Muscle layer of duodenum (tissue), 2 donors: Measurements from ENCODE around the gene TTI1.

ENCODE experiments used
- H3K27ac ChIP-seq: one replicate; pipeline ENCODE4 v1.7.0; 2013; ENCODE audit warnings: mild to moderate bottlenecking, low read length
- H3K27me3 ChIP-seq: one replicate; pipeline ENCODE4 v1.7.0; 2013; ENCODE audit warnings: low read depth, mild to moderate bottlenecking, control low read depth, low read length
- H3K36me3 ChIP-seq, 2 donors: one replicate each; pipeline ENCODE4 v1.7.0; 2013; ENCODE audit warnings: low read length in 2 of 2, control low read depth in 1 of 2, mild to moderate bottlenecking in 1 of 2; ENCODE audit not compliant: insufficient read depth in 2 of 2, control insufficient read depth in 1 of 2
- H3K4me1 ChIP-seq, 2 donors: one replicate each; pipeline ENCODE4 v1.7.0; 2013; ENCODE audit warnings: low read length in 2 of 2, mild to moderate bottlenecking in 2 of 2, control low read depth in 1 of 2, moderate library complexity in 1 of 2; ENCODE audit not compliant: insufficient read depth in 2 of 2, control insufficient read depth in 1 of 2
- H3K4me3 ChIP-seq, 2 donors: one replicate each; pipeline ENCODE4 v1.7.0; 2013; ENCODE audit warnings: low read length in 2 of 2, low read depth in 1 of 2, mild to moderate bottlenecking in 1 of 2
- H3K9me3 ChIP-seq, 2 donors: one replicate each; pipeline ENCODE4 v1.7.0; 2013; ENCODE audit warnings: low read length in 2 of 2, control low read depth in 1 of 2, mild to moderate bottlenecking in 1 of 2; ENCODE audit not compliant: control insufficient read depth in 1 of 2
- donor health status: healthy.

Gene TTI1

DNA sequence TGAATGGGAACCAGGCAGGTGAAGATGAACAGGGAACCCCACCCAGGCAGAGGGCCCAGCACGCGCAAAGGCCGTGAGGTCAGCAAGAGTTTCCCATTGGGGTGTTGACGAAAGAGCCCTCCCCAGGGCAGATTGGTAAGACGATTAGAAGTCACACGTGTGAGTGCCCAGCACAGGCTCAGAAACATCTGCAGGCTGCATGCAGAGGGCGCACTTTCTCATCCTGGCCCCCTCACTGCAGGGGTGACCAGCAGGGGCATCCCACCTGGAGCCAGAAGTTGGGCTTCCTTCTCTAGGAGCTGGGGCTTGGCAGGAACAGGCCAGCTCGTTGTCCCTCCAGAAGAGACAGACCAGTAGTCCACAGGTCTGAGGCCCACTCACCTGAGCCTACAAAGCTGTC is 91.9 kb downstream of the TTI1 start:
- Histone ChIP-seq H3K4me1 (no peaks in the 10 kb centered on the region), H3K27ac (no peak overlapping the region), H3K27me3 (no peaks in the 10 kb centered on the region), H3K4me3 (no peak overlapping the region), H3K36me3 (no peaks in the 10 kb centered on the region), H3K9me3 (no peaks in the 10 kb centered on the region)

DNA sequence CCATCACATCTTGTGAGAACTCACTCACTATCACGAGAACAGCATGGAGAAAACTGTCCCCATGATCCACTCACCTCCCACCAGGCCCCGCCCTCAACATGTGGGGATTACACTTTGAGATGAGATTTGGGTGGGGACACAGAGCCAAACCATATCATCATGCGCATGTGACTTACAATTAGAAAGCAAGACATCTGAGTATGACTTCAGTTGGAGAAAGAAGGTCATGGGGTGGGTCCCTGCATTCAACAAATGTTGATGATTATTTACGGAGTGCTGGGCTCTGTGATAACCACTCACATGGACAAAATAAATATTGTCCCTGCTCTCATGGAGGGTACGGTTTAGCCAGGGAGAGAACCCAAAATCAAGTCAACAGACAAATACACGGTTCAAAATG is 92.4 kb downstream of the TTI1 start:
- Histone ChIP-seq H3K27me3 (no peaks in the 10 kb centered on the region), H3K9me3 (no peaks in the 10 kb centered on the region)

DNA sequence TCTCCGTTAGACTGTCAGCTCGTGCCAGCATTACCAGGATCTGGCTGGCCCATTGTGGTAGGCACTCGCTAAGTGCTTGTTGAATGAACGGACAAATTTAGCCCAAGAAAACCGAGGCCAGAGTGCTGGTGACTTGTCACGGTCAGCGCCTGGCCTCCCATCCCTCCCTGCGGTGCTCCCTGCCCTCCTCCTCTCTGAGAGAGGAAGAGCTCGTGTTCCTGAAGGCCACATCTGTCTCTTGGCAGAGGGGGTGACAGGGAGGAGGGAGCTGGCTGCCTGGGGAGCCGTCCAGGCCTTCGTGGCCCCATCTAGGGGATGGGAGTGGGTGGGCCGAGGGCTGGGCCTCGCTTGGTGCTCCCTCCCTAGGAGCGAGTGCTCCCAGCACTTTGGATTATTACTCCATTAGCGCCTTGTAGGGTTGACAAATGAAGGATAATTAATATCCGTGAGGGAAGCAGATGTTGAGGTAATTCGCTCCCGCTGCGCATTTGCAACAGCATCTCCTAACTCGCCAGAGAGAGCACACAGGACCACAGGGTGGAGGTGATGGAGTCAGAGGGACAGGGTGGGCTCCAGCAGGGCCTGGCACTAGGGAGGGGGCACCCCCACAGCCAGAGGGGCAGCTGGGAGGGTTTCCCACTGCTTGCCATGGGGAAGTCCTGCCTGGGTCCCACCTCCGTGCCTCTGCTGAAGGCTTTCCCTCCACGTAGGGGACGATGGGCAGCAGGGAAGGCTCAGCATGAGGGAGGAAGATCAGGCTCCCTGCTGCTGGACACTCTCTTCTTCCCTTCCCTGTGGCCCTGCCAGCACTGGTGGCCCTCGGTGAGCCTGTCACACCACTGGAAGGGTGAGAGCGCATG is 93.3 kb downstream of the TTI1 start:
- Histone ChIP-seq H3K4me3 (no peak overlapping the region), H3K27ac (no peak overlapping the region), H3K4me1 (no peaks in the 10 kb centered on the region)

More for the DNA sequence above, 92.4 kb downstream of the TTI1 start:
- Histone ChIP-seq H3K36me3 (no peaks in the 10 kb centered on the region), H3K4me1 (no peaks in the 10 kb centered on the region), H3K4me3 (no peak overlapping the region), H3K27ac (no peak overlapping the region)

DNA sequence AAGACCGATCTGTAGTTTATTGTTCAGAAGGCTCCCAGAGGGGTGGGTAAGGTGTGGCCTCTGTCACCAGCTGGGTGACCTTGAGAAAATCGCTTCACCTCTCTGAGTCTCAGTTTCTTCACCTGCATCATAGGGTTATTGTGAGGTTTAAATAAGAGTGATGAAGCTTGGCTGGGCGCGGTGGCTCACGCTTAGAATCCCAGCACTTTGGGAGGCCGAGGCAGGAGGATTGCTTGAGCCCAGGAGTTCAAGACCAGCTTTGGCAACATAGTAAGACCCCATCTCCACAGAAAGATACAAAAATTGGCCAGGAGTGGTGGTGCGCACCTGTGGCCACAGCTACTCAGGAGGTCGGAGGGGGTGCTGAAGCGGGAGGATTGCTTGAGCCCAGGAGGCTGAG is 94.3 kb downstream of the TTI1 start:
- Histone ChIP-seq H3K36me3 (no peaks in the 10 kb centered on the region), H3K4me3 (no peak overlapping the region), H3K4me1 (no peaks in the 10 kb centered on the region)

More for the DNA sequence above, 93.3 kb downstream of the TTI1 start:
- H3K36me3 ChIP-seq = no peaks in the 10 kb centered on the region
- H3K27me3 ChIP-seq = no peaks in the 10 kb centered on the region
- H3K9me3 ChIP-seq = no peaks in the 10 kb centered on the region

DNA sequence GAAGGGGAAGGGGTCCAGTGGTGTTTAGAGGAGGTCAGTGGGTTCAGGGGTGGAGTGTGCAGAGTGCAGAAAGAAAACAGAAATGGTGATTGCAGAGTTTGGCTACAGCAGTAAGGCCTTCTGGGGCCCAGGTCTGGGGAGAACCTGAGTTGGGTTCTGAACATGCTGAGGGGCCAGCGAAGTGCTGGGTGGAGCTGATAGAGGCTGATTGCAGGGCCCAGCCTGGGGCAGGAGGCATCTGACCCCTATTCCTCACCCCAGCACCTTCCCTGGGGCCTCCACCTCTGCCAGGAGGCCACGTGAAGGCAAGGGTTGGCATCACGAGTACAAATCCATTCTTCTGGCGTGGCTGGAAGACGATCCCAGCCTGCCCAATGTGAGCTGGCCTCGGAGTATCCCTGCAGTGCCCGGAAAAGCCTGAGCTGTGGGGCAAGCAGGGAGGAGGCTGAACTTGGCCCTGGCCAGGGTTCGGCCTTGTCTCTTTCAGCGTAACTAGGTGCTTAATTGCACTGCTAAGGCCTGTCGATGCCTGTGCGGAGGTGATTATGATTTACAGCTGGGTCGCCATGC is 95.0 kb downstream of the TTI1 start:
- Histone ChIP-seq H3K4me1 (no peaks in the 10 kb centered on the region), H3K9me3 (no peaks in the 10 kb centered on the region), H3K36me3 (no peaks in the 10 kb centered on the region)

More for the DNA sequence above, 94.3 kb downstream of the TTI1 start:
- H3K27ac ChIP-seq = no peak overlapping the region
- no peaks in the 10 kb centered on the region for H3K9me3 ChIP-seq
- no peaks in the 10 kb centered on the region for H3K27me3 ChIP-seq

DNA sequence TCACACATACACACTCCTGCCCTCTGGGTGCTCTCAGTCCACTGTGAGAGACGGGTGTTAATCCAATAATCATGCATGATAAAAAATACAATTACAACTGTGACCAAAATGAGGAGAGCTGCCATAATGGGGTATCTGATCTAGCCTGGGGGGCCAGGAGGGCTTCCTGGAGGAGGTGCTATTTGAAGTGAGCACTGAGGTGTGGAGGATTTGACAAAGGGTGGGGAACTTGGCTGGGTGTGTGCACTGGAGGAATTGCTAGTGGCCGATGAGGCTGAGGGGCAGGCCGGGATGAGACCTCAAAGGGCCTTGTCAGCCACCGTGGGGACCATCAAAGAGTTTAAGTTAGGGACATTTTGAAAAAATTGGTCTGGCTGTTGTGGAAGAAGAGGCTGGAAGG is 95.6 kb downstream of the TTI1 start:
- Histone ChIP-seq H3K27me3 (no peaks in the 10 kb centered on the region), H3K36me3 (no peaks in the 10 kb centered on the region), H3K4me1 (no peaks in the 10 kb centered on the region), H3K4me3 (no peak overlapping the region), H3K9me3 (no peaks in the 10 kb centered on the region), H3K27ac (no peak overlapping the region)

More for the DNA sequence above, 95.0 kb downstream of the TTI1 start:
- Histone ChIP-seq H3K27ac (no peak overlapping the region), H3K27me3 (no peaks in the 10 kb centered on the region), H3K4me3 (no peak overlapping the region)

DNA sequence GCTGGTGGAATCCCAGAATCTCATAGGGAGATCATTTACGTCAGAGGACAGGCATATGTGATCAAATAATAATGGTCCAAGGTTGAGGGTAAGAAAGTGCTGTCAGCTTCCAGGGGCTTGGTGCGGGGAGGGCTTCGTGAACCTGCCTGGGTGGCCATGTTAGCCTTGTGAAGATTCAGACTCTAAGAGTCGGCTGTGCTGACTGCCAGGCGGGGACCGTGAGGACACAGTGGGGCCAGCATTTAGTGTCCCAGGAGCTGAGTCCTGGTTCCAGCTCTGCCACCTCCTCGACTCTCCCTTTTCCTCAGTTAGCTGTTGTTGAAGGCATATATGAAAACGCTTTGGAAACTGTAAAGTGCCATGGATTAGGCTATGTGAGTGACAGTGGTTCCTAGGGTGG is 96.8 kb downstream of the TTI1 start:
- no peak overlapping the region for H3K27ac ChIP-seq

DNA sequence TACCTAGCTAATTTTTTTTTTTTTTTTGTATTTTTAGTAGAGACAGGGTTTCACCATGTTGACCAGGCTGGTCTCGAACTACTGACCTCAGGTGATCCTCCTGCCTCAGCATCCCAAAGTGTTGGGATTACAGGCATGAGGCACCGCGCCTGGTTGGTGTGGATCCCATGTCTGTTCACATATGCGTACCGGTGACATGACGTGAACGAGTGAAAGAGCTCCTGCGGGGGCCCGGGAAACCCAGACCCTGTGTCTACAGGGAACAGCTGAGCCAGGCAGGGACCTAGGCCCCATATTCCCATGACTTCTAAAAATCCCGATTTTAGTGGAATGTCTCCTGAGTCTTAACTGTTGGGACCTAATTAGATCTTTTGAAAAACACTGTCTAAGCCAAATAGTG is 97.2 kb downstream of the TTI1 start:
- H3K4me1 ChIP-seq = no peaks in the 10 kb centered on the region
- H3K4me3 ChIP-seq = no peak overlapping the region
- H3K27me3 ChIP-seq = no peaks in the 10 kb centered on the region
- no peak overlapping the region for H3K27ac ChIP-seq
- H3K36me3 ChIP-seq = no peaks in the 10 kb centered on the region
- H3K9me3 ChIP-seq = no peaks in the 10 kb centered on the region

More for the DNA sequence above, 96.8 kb downstream of the TTI1 start:
- Histone ChIP-seq H3K4me1 (no peaks in the 10 kb centered on the region), H3K36me3 (no peaks in the 10 kb centered on the region), H3K9me3 (no peaks in the 10 kb centered on the region), H3K27me3 (no peaks in the 10 kb centered on the region), H3K4me3 (no peak overlapping the region)

DNA sequence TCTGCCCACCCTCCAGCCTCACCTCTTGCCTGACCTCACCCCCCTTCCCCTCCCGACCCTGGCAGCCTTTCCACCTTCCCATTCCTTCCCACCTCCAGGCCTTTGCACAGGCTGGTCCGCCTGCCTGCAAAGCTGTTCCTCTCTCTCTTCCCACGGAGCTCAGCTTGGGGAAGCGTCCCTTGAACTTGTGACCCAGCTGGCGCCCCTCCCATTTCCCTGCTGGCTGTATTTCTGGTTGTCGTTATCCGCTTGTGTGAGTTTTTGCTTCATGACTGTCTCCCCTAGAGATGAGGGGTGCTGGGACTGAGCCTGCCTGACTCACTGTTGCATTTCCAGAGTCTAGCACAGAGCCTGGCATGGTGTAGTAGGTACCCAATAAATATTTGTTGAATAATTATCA is 97.8 kb downstream of the TTI1 start:
- Histone ChIP-seq H3K27me3 (no peaks in the 10 kb centered on the region), H3K27ac (no peak overlapping the region), H3K36me3 (no peaks in the 10 kb centered on the region)

DNA sequence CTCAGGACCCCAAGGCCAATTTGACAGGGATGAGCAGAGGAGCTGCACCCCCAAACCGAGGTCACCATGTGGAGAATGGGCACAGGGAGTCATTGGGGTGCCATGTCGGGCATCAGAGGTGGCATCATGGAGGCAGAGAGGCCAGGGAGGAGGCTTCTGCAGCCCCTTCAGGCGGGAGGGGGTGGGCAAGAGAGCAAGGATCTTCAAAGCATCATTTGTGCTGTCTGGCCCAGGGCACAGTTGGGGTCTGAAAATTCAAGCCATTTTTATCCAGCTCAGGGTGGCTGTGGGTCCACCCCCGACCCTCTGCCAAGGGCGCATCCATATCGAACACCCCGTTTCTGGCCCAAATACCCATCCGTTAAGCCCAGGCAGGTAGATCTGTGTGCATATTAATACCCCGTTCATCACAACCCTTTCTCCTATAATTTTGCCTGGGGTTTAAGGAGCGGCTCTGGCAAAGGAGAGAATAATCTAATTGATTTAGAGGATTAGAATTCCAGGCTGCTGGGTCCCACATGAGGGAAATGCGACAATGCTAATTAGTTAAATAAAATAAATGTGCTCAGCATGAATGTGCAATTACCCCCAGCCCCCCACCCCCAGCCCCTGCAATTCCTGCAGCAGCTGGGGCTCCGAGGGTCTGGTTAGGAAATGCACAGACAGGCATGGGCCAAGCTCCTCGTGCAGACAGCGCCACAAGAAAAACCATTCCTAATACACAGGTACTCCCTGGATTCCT is 98.5 kb downstream of the TTI1 start:
- Histone ChIP-seq H3K27me3 (no peaks in the 10 kb centered on the region), H3K4me1 (no peaks in the 10 kb centered on the region), H3K9me3 (no peaks in the 10 kb centered on the region), H3K27ac (no peak overlapping the region), H3K36me3 (no peaks in the 10 kb centered on the region), H3K4me3 (no peak overlapping the region)

More for the DNA sequence above, 97.8 kb downstream of the TTI1 start:
- Histone ChIP-seq H3K4me1 (no peaks in the 10 kb centered on the region), H3K4me3 (no peak overlapping the region), H3K9me3 (no peaks in the 10 kb centered on the region)

DNA sequence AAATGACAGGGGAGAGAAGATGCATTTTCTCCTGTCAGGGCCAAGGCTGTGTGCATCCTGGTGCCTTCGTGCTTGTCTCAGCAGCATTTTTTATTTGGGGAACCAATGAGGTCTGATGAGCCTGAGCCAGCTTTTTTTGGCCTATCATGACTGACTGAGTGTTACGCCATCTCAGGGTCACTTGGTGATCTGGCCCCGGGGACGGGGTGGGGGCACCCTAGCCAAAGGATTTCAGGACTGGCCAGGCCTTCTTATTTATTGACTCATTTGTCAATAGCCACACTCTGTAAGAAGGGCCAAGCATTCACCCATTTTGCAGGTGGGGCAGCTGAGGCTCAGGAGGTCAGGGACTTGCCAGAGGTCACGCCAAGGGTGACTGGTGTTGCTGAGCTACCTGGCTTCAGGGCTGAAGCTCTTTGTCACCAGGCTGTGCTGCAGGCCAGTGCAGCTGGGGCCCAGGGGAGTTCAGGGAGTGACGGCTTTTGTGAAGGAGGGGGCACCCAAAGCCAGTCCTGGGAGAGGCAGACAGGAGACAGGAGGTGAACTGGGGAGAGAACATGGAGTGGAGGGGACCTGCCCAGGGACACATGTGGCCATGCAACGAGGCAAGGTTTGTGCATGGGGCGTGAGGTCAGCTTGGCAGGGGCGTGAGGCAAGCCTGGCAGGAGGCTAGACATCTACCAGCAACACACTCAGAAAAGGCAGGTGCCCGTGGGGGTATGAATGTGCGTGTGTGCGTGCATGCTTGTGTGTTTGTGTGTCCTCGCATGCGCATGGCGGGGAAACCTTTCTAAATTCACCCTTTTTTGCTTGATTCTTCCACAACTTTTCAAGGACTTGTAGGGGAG is 99.2 kb downstream of the TTI1 start:
- no peaks in the 10 kb centered on the region for H3K27me3 ChIP-seq
- H3K36me3 ChIP-seq = no peaks in the 10 kb centered on the region
- no peaks in the 10 kb centered on the region for H3K9me3 ChIP-seq
- no peak overlapping the region for H3K4me3 ChIP-seq
- no peaks in the 10 kb centered on the region for H3K4me1 ChIP-seq
- H3K27ac ChIP-seq = no peak overlapping the region
